Measurements from ENCODE around the gene MYL1.

The MYL1 gene

DNA sequence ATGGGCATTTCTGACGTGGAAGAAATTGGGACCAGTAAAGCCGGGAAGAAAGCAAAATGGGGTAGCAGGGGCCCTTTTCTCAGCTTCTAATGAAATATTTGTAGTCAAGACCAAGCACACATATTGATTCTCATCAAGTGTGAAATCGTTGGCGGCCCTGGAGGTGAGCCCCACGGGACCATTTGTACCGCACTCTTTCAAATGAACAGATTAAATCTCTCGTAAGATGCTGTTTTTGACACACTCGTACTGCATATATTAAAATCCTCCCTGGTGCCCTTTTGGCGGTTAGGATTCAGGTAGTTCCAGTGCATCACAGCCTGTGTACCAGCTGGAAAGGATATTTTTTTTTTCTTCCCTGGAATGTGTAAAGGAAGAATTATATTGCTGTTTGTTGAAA, 9.9 kb upstream of the MYL1 start:
- H3K4me2 ChIP-seq (ENCODE audit: low read length): no peak overlapping the region
- no peak for TF ChIP-seq EZH2 (IDR thresholded peaks at IDR 0.05; ENCODE audit: borderline replicate concordance, low read length)
- TF ChIP-seq, protein P1, sequence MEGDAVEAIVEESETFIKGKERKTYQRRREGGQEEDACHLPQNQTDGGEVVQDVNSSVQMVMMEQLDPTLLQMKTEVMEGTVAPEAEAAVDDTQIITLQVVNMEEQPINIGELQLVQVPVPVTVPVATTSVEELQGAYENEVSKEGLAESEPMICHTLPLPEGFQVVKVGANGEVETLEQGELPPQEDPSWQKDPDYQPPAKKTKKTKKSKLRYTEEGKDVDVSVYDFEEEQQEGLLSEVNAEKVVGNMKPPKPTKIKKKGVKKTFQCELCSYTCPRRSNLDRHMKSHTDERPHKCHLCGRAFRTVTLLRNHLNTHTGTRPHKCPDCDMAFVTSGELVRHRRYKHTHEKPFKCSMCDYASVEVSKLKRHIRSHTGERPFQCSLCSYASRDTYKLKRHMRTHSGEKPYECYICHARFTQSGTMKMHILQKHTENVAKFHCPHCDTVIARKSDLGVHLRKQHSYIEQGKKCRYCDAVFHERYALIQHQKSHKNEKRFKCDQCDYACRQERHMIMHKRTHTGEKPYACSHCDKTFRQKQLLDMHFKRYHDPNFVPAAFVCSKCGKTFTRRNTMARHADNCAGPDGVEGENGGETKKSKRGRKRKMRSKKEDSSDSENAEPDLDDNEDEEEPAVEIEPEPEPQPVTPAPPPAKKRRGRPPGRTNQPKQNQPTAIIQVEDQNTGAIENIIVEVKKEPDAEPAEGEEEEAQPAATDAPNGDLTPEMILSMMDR (IDR thresholded peaks at IDR 0.05; ENCODE audit: low read length): no peak
- no peaks in the 10 kb centered on the region for H3K4me1 ChIP-seq (ENCODE audit: insufficient read depth, low read length, severe bottlenecking)
- H3K9me2 ChIP-seq (ENCODE audit: low read depth, low read length): no peaks in the 10 kb centered on the region
- no peak overlapping the region for H3K4me3 ChIP-seq (ENCODE audit: low read depth, low read length, poor library complexity, severe bottlenecking)
- H3K79me2 ChIP-seq (ENCODE audit: insufficient read depth, low read length): no peaks in the 10 kb centered on the region
- no peaks in the 10 kb centered on the region for H4K20me1 ChIP-seq (ENCODE audit: insufficient read depth, low read length)
- H3K36me3 ChIP-seq (ENCODE audit: insufficient read depth, low read length): no peaks in the 10 kb centered on the region
- no peak overlapping the region for H3K9ac ChIP-seq (ENCODE audit: low read length)
- H3K27me3 ChIP-seq (ENCODE audit: insufficient read depth, low read length): no peaks in the 10 kb centered on the region
- H3F3A ChIP-seq (ENCODE audit: insufficient read depth, low read length): no peaks in the 10 kb centered on the region
- H2AFZ ChIP-seq (ENCODE audit: low read length): no peak overlapping the region
- no peak overlapping the region for H3K27ac ChIP-seq (ENCODE audit: low read depth, low read length, poor library complexity, severe bottlenecking)
- no peaks in the 10 kb centered on the region for H3K9me3 ChIP-seq (ENCODE audit: low read length)

DNA sequence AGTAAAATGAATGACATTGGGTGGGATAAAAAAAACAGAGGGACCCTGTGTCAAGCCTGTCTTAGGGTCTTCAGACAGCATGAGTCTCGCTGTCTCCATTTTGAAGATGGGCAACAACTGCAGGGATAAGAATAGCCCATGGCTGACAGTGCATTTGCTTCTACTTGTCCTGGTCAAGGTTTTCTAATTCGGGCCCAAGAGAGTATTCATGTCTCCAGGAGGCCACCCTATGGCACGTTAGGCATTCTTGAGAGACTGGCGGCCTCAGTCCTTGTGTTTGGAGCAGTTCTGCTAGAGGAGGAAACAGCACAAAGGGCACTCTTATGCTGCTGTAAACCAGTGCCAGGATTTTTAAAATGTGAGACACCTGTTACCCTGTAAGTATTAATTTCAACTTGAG, 9.5 kb upstream of the MYL1 start:
- Histone ChIP-seq H3K9me3 (ENCODE audit: low read length) (no peaks in the 10 kb centered on the region), H3K4me1 (ENCODE audit: insufficient read depth, low read length, severe bottlenecking) (no peaks in the 10 kb centered on the region), H3K27me3 (ENCODE audit: insufficient read depth, low read length) (no peaks in the 10 kb centered on the region), H2AFZ (ENCODE audit: low read length) (no peak overlapping the region), H3K79me2 (ENCODE audit: insufficient read depth, low read length) (no peaks in the 10 kb centered on the region), H3K9me2 (ENCODE audit: low read depth, low read length) (no peaks in the 10 kb centered on the region), H3K27ac (ENCODE audit: low read depth, low read length, poor library complexity, severe bottlenecking) (no peak overlapping the region), H3K4me3 (ENCODE audit: low read depth, low read length, poor library complexity, severe bottlenecking) (no peak overlapping the region), H4K20me1 (ENCODE audit: insufficient read depth, low read length) (no peaks in the 10 kb centered on the region), H3K36me3 (ENCODE audit: insufficient read depth, low read length) (no peaks in the 10 kb centered on the region), H3K4me2 (ENCODE audit: low read length) (no peak overlapping the region), H3K9ac (ENCODE audit: low read length) (no peak overlapping the region), H3F3A (ENCODE audit: insufficient read depth, low read length) (no peaks in the 10 kb centered on the region)
- TF ChIP-seq EZH2 (IDR thresholded peaks at IDR 0.05; ENCODE audit: borderline replicate concordance, low read length): no peak
- TF ChIP-seq, protein P1 (IDR thresholded peaks at IDR 0.05; ENCODE audit: low read length): no peak

DNA sequence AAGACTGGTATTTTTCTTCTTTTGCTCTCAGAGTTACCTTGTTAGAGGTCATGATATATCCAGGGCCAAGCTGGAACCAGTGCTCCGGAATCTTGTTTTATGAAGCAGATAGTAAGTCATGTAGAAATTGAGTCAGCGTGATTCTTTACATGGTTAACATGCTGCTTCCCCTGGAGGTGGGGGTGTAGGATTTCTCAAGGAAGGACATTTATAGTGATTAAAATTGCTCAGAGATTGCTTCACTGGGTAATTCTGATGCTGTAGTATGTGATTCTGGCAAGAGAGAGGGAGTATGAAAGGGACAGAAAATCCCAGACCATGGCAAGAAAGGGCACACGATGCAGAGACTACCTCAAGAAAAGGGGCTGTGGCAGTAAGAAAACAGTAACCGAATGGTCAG, 8.0 kb upstream of the MYL1 start:
- H3K27ac ChIP-seq (ENCODE audit: low read depth, low read length, poor library complexity, severe bottlenecking): no peak overlapping the region
- no peak overlapping the region for H3K4me2 ChIP-seq (ENCODE audit: low read length)

More for the DNA sequence above, 8.0 kb upstream of the MYL1 start:
- Histone ChIP-seq H3K36me3 (ENCODE audit: insufficient read depth, low read length) (no peaks in the 10 kb centered on the region), H3K9ac (ENCODE audit: low read length) (no peak overlapping the region), H3K27me3 (ENCODE audit: insufficient read depth, low read length) (no peaks in the 10 kb centered on the region), H3F3A (ENCODE audit: insufficient read depth, low read length) (no peaks in the 10 kb centered on the region), H3K79me2 (ENCODE audit: insufficient read depth, low read length) (no peaks in the 10 kb centered on the region), H3K9me3 (ENCODE audit: low read length) (no peaks in the 10 kb centered on the region), H3K4me1 (ENCODE audit: insufficient read depth, low read length, severe bottlenecking) (no peaks in the 10 kb centered on the region), H3K4me3 (ENCODE audit: low read depth, low read length, poor library complexity, severe bottlenecking) (no peak overlapping the region), H3K9me2 (ENCODE audit: low read depth, low read length) (no peaks in the 10 kb centered on the region), H4K20me1 (ENCODE audit: insufficient read depth, low read length) (no peaks in the 10 kb centered on the region), H2AFZ (ENCODE audit: low read length) (no peak overlapping the region)
- TF ChIP-seq, protein P1 (IDR thresholded peaks at IDR 0.05; ENCODE audit: low read length): no peak
- no peak for TF ChIP-seq EZH2 (IDR thresholded peaks at IDR 0.05; ENCODE audit: borderline replicate concordance, low read length)

Measured in OCI-LY1 (cell line).